Astrocyte (in vitro differentiated cells and primary cell): ENCODE data around the gene MRNIP. TPM values are rescaled to one million over a fixed set of nuclear protein-coding genes. Genes with fewer than 3 reads are reported as not detected.
"Not testable (repeated sequence)": the region's sequence is repeated elsewhere in the genome, so short reads cannot be mapped to it uniquely, and the experiment has no call there.

Source experiments
- DNase-seq: peaks from one replicate; pipeline ENCODE4 v3.0.0-alpha.2; 2010; ENCODE audit warnings: low read depth
- FAIRE-seq: peaks from 2 replicates; lab custom pipeline; 2011; peaks lifted over from hg19 to GRCh38; lab: Jason Lieb, UNC
- H2AFZ ChIP-seq: 2 replicates; pipeline ENCODE4 v1.6.0; 2012; ENCODE audit warnings: low read depth, low read length, inconsistent platforms
- H3K27ac ChIP-seq: 2 replicates; pipeline ENCODE4 v1.5.1; 2011; ENCODE audit warnings: low read depth, low read length, inconsistent platforms
- H3K27me3 ChIP-seq: 2 replicates; pipeline ENCODE4 v1.6.0; 2011; ENCODE audit warnings: low read length, inconsistent platforms; ENCODE audit not compliant: insufficient read depth
- H3K36me3 ChIP-seq: 2 replicates; pipeline ENCODE4 v1.5.1; 2011; ENCODE audit warnings: low read length, inconsistent platforms; ENCODE audit not compliant: insufficient read depth
- H3K4me1 ChIP-seq: 2 replicates; pipeline ENCODE4 v1.5.1; 2011; ENCODE audit warnings: low read length, inconsistent platforms; ENCODE audit not compliant: insufficient read depth
- H3K4me2 ChIP-seq: 2 replicates; pipeline ENCODE4 v1.6.0; 2012; ENCODE audit warnings: low read length, inconsistent platforms
- H3K4me3 ChIP-seq: 2 replicates; pipeline ENCODE4 v1.5.1; 2011; ENCODE audit warnings: low read depth, mild to moderate bottlenecking, low read length, inconsistent platforms; ENCODE audit not compliant: insufficient read depth
- H3K79me2 ChIP-seq: 2 replicates; pipeline ENCODE4 v1.6.0; 2012; ENCODE audit warnings: mild to moderate bottlenecking, low read length, inconsistent platforms; ENCODE audit not compliant: insufficient read depth
- H3K9ac ChIP-seq: 2 replicates; pipeline ENCODE4 v1.6.0; 2012; ENCODE audit warnings: mild to moderate bottlenecking, low read length, inconsistent platforms
- H3K9me3 ChIP-seq: 2 replicates; pipeline ENCODE4 v1.5.1; 2012; ENCODE audit warnings: low read depth, mild to moderate bottlenecking, low read length, inconsistent platforms; ENCODE audit not compliant: insufficient read depth
- H4K20me1 ChIP-seq: 2 replicates; pipeline ENCODE4 v1.6.0; 2012; ENCODE audit warnings: low read length, inconsistent platforms; ENCODE audit not compliant: insufficient read depth
- H3K27ac Mint-ChIP-seq: one replicate; pipeline ENCODE4 v1.8.0; 2021; ENCODE audit warnings: mild to moderate bottlenecking, mixed read lengths; ENCODE audit not compliant: unreplicated experiment
- H3K27me3 Mint-ChIP-seq: one replicate; pipeline ENCODE4 v1.8.0; 2021; ENCODE audit warnings: low read depth, mixed read lengths; ENCODE audit not compliant: unreplicated experiment
- H3K36me3 Mint-ChIP-seq: one replicate; pipeline ENCODE4 v1.8.0; 2021; ENCODE audit warnings: low read depth, mixed read lengths; ENCODE audit not compliant: unreplicated experiment
- H3K4me1 Mint-ChIP-seq: one replicate; pipeline ENCODE4 v1.8.0; 2021; ENCODE audit warnings: low read depth, mixed read lengths; ENCODE audit not compliant: unreplicated experiment
- H3K4me3 Mint-ChIP-seq: one replicate; pipeline ENCODE4 v1.8.0; 2021; ENCODE audit warnings: mild to moderate bottlenecking, moderate library complexity, mixed read lengths; ENCODE audit not compliant: unreplicated experiment
- H3K9me3 Mint-ChIP-seq: one replicate; pipeline ENCODE4 v1.8.0; 2021; ENCODE audit warnings: mild to moderate bottlenecking, mixed read lengths; ENCODE audit not compliant: unreplicated experiment
- EZH2 ChIP-seq: IDR thresholded peaks from 2 replicates; pipeline ENCODE4 v1.6.1; 2012; ENCODE audit warnings: mild to moderate bottlenecking, low read length, inconsistent platforms; ENCODE audit not compliant: insufficient read depth
- total RNA-seq: library from RNA; stranded (reverse); gene quantifications from 2 replicates; pipeline ENCODE4 v1.2.1, GENCODE V29; 2021
- TF ChIP-seq, protein P1 (sequence below): IDR thresholded peaks from 2 replicates; pipeline ENCODE4 v1.5.1; 2011; ENCODE audit warnings: low read depth, mild to moderate bottlenecking, inconsistent platforms, low read length, moderate library complexity; ENCODE audit not compliant: insufficient read depth

MRNIP gene
- total RNA-seq, 1 donor from 2014 or later = 20.7 TPM

DNA sequence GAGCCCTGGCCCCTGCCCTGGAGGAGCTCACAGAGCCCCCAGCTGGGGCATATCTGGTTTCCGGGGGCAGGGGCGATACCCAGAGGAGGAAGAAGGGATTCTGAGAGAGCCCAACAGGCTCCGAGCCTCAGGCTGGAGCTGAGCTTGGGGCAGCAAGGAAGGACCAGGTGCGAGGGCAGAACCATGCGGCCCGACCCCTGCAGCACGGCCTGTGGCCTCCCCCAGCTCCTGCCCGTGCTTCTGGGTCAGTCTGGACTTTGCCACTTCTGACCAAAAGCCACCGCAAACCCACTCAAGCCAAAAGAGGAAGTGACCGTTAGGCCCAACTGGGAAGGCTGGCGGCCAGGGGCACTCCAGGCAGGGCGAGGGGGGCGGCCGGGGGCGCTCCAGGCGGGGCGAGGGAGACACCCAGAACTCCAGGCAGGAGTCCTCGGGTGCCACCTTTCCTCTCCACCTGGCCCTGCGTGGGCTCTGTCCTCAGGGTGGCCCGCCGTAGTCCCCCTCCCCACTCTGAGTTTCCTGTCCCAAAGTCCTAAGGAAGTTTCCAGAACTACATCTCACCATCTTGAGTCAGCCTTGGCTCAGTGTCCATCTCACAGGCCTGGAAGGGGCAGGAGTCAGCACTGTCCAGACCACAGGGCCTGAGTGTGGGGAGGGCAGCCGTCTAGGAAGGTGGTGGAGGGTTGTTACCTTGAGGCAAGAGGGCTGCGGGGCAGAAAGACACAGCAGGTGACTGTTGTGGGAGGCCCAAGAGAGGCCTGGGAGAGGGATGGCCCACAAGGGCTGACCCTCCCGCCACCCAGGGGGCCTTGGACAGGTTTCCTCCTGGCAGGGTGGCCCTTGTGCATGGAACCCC is 65.8 kb downstream of the MRNIP start:
- H3K27ac Mint-ChIP-seq = no peak overlapping the region
- Histone ChIP-seq H2AFZ (no peak overlapping the region), H3K27me3 (no peaks in the 10 kb centered on the region)

DNA sequence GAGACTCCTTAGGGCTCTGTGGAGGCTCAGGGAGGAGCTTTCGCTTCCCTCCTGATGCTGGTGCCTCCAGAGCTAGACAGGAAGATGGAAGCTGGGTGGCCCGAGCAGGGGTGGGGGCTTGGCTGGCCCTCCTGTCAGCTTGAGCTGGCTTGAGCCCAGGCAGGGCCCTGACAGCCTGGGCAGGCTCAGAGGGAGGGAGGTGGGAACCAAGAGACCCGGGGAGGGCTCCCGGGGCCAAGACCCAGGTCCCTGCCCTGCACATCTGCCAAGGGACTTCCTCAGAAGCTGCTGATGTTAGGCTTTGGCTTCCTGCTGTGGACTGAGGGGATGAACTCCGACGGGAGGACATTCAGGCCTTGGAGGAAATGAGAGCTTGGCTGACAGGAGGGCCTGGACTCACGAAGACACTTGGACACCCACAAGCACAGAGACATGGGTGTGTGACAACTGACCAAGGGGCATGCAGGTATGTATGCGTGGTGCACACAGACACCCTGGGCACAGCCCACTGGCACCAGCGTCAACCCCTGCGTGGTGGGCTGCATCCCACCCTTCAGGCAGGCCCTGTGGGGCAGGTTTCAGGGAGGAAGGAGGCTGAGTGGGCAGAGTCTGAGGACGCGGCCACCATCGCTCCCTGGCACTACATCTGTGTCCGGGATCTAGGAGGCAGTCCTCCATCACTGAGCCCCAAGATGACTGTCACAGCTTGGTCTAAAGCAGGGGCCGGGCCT is 66.6 kb downstream of the MRNIP start:
- no peaks in the 10 kb centered on the region for H3K36me3 ChIP-seq
- H3K9me3 ChIP-seq = no peaks in the 10 kb centered on the region
- H3K79me2 ChIP-seq = no peaks in the 10 kb centered on the region
- peaks cover 15% of the 10 kb centered on the region for H3K4me1 ChIP-seq
- no peak overlapping the region for H2AFZ ChIP-seq
- Mint-ChIP-seq H3K4me1 (peaks cover 4% of the 10 kb centered on the region), H3K27me3 (no peaks in the 10 kb centered on the region), H3K36me3 (peaks cover 3% of the 10 kb centered on the region), H3K27ac (no peak overlapping the region), H3K4me3 (no peak overlapping the region), H3K9me3 (no peaks in the 10 kb centered on the region)
- H3K27me3 ChIP-seq = no peaks in the 10 kb centered on the region
- H3K27ac ChIP-seq = no peak overlapping the region
- no peak overlapping the region for H3K9ac ChIP-seq
- H3K4me3 ChIP-seq = no peak overlapping the region
- DNase-seq = no peak
- H4K20me1 ChIP-seq = peaks cover 10% of the 10 kb centered on the region
- FAIRE-seq = no peak
- H3K4me2 ChIP-seq = no peak overlapping the region
- TF ChIP-seq EZH2 = no peak
- TF ChIP-seq, protein P1, sequence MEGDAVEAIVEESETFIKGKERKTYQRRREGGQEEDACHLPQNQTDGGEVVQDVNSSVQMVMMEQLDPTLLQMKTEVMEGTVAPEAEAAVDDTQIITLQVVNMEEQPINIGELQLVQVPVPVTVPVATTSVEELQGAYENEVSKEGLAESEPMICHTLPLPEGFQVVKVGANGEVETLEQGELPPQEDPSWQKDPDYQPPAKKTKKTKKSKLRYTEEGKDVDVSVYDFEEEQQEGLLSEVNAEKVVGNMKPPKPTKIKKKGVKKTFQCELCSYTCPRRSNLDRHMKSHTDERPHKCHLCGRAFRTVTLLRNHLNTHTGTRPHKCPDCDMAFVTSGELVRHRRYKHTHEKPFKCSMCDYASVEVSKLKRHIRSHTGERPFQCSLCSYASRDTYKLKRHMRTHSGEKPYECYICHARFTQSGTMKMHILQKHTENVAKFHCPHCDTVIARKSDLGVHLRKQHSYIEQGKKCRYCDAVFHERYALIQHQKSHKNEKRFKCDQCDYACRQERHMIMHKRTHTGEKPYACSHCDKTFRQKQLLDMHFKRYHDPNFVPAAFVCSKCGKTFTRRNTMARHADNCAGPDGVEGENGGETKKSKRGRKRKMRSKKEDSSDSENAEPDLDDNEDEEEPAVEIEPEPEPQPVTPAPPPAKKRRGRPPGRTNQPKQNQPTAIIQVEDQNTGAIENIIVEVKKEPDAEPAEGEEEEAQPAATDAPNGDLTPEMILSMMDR = no peak

More for the DNA sequence above, 65.8 kb downstream of the MRNIP start:
- no peaks in the 10 kb centered on the region for H3K9me3 ChIP-seq
- no peaks in the 10 kb centered on the region for H3K36me3 ChIP-seq
- FAIRE-seq = no peak
- no peaks in the 10 kb centered on the region for H3K27me3 Mint-ChIP-seq
- TF ChIP-seq, protein P1 = no peak
- no peak for TF ChIP-seq EZH2
- no peak overlapping the region for H3K4me3 Mint-ChIP-seq
- H3K27ac ChIP-seq = no peak overlapping the region
- peaks cover 5% of the 10 kb centered on the region for H3K4me1 Mint-ChIP-seq
- H3K9me3 Mint-ChIP-seq = no peaks in the 10 kb centered on the region
- no peak for DNase-seq
- no peak overlapping the region for H3K9ac ChIP-seq
- H3K4me2 ChIP-seq = peak overlapping the region; percentile 27
- H3K36me3 Mint-ChIP-seq = peaks cover 3% of the 10 kb centered on the region
- peaks cover 12% of the 10 kb centered on the region for H4K20me1 ChIP-seq
- no peak overlapping the region for H3K4me3 ChIP-seq
- no peaks in the 10 kb centered on the region for H3K79me2 ChIP-seq
- H3K4me1 ChIP-seq = peaks cover 15% of the 10 kb centered on the region

DNA sequence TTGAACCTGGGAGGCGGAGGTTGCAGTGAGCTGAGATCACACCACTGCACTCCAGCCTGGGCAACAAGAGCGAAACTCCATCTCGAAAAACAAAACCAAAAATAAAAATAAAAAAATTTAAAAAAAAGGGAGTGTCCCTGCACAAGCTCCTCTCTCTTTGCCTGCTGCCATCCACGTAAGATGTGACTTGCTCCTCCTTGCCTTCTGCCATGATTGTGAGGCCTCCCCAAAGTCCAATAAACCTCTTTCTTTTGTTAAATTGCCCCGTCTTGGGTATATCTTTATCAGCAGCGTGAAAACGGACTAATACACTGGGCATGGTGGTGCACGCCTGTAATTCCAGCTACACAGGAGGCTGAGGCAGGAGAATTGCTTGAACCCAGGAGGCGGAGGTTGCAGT is 69.3 kb downstream of the MRNIP start:
- H3K4me1 Mint-ChIP-seq, H3K9ac ChIP-seq, H3K4me3 ChIP-seq, H3K27me3 ChIP-seq, H3K4me3 Mint-ChIP-seq, H3K36me3 Mint-ChIP-seq, H3K79me2 ChIP-seq, H3K4me2 ChIP-seq, H3K4me1 ChIP-seq, H3K9me3 Mint-ChIP-seq, H3K27ac ChIP-seq, H4K20me1 ChIP-seq, H3K27ac Mint-ChIP-seq, H2AFZ ChIP-seq, H3K9me3 ChIP-seq, DNase-seq, FAIRE-seq, H3K27me3 Mint-ChIP-seq, H3K36me3 ChIP-seq: not testable (repeated sequence)
